Endothelial cell (in vitro differentiated cells): Measurements from ENCODE around the gene NCAM2. TPM values are rescaled to one million over a fixed set of nuclear protein-coding genes. Genes with fewer than 3 reads are reported as not detected.

Experiments used
- DNase-seq: peaks from one replicate; pipeline ENCODE4 v3.0.0; 2021; ENCODE audit warnings: low spot score
- H3K27ac Mint-ChIP-seq: one replicate; pipeline ENCODE4 v1.8.0; 2021; ENCODE audit warnings: mixed read lengths, inconsistent platforms; ENCODE audit not compliant: unreplicated experiment
- H3K27me3 Mint-ChIP-seq: one replicate; pipeline ENCODE4 v1.8.0; 2021; ENCODE audit warnings: mild to moderate bottlenecking, moderate library complexity, mixed read lengths, inconsistent platforms; ENCODE audit not compliant: unreplicated experiment
- H3K36me3 Mint-ChIP-seq: one replicate; pipeline ENCODE4 v1.8.0; 2021; ENCODE audit warnings: mild to moderate bottlenecking, low read depth, mixed read lengths, inconsistent platforms; ENCODE audit not compliant: unreplicated experiment
- H3K4me1 Mint-ChIP-seq: one replicate; pipeline ENCODE4 v1.8.0; 2021; ENCODE audit warnings: mild to moderate bottlenecking, mixed read lengths, inconsistent platforms; ENCODE audit not compliant: unreplicated experiment
- H3K4me3 Mint-ChIP-seq: one replicate; pipeline ENCODE4 v1.8.0; 2021; ENCODE audit warnings: mild to moderate bottlenecking, mixed read lengths, inconsistent platforms; ENCODE audit not compliant: unreplicated experiment
- H3K9me3 Mint-ChIP-seq: one replicate; pipeline ENCODE4 v1.8.0; 2021; ENCODE audit warnings: mixed read lengths, inconsistent platforms; ENCODE audit not compliant: unreplicated experiment
- total RNA-seq: library from RNA; stranded (reverse); fragmentation: NEBNext Ultra II Directional; extraction: Animal tissue kit (Norgen Biotek cat#: 25700); gene quantifications from one replicate; pipeline ENCODE4 v1.2.1, GENCODE V29; 2021; ENCODE audit not compliant: unreplicated experiment
- TF ChIP-seq, protein P1 (sequence below): fragments of 200-600 bp; sonication (generic); IDR thresholded peaks from one replicate; pipeline ENCODE4 v1.5.0; 2021; ENCODE audit warnings: antibody characterized with exemption; ENCODE audit not compliant: unreplicated experiment

NCAM2 gene
- total RNA-seq, 1 donor from 2014 or later = 0.64 TPM

DNA sequence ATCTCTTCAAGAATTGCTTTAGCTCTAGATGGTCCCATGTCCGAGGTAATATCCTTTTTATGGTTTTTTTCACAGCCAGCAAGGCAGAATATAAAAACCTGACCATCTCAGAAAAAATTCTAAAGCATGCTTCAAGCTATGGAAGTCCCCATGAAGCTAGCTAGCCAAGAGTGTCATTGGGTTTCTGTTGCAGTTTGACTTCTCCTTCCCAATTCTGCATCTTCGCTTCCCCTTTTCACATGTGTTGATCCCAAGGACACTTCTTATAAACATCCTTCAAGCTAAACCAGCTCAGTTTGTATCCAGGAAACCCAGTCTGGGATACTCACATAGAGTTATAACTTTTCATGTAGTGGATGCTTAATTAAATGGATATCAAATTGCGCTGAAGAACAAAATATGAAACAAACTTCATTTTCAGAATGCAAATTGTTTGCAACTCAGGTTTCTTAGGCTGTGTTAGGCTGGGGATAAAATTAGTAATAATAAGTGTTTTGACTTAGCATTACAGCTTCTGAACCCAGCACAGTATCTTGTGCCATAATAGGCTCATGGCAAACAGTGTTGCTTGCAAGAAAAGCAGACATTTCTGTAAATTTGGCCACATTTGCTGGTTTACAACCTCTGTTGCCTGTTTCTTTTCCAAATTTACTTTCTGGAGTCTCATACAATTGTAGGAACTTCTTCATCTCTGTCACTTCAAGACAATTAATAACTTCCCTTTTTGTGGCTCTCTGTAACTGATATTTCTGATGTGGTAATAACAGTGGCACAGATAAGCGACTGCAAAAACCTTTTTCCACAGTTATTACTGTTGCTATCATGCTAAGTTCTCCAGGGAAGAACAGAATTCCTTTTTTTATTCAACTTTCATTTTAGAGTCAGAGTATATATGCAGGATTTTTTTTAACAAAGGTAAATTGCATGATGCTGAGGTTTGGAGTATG lies 53.2 kb downstream of the NCAM2 start:
- H3K4me1 Mint-ChIP-seq = no peaks in the 10 kb centered on the region
- no peak overlapping the region for H3K4me3 Mint-ChIP-seq
- no peak for DNase-seq
- no peaks in the 10 kb centered on the region for H3K27me3 Mint-ChIP-seq
- TF ChIP-seq, protein P1, sequence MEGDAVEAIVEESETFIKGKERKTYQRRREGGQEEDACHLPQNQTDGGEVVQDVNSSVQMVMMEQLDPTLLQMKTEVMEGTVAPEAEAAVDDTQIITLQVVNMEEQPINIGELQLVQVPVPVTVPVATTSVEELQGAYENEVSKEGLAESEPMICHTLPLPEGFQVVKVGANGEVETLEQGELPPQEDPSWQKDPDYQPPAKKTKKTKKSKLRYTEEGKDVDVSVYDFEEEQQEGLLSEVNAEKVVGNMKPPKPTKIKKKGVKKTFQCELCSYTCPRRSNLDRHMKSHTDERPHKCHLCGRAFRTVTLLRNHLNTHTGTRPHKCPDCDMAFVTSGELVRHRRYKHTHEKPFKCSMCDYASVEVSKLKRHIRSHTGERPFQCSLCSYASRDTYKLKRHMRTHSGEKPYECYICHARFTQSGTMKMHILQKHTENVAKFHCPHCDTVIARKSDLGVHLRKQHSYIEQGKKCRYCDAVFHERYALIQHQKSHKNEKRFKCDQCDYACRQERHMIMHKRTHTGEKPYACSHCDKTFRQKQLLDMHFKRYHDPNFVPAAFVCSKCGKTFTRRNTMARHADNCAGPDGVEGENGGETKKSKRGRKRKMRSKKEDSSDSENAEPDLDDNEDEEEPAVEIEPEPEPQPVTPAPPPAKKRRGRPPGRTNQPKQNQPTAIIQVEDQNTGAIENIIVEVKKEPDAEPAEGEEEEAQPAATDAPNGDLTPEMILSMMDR = no peak
- H3K27ac Mint-ChIP-seq = no peak overlapping the region
- H3K36me3 Mint-ChIP-seq = no peaks in the 10 kb centered on the region
- H3K9me3 Mint-ChIP-seq = no peaks in the 10 kb centered on the region

DNA sequence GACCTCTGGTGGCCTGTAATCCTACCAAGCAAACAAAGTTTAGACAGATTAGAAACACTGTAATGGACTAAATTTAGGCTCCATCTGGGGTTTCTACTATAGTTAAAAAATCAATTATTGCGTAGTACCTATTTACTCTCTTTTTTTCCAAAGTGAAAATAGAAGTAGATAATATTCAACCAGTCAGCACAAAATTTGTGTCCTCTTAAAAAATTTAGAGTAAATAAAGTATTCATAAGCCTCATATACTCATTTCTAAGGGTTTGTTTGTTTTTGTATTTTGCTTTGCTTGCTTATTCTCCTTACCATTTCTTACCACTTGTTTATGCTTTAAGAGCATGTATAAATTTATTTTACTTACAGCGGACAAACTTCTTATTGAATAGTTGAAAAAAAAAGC lies 54.5 kb downstream of the NCAM2 start:
- no peak overlapping the region for H3K27ac Mint-ChIP-seq
- H3K36me3 Mint-ChIP-seq = no peaks in the 10 kb centered on the region
- H3K4me3 Mint-ChIP-seq = no peak overlapping the region
- no peaks in the 10 kb centered on the region for H3K9me3 Mint-ChIP-seq
- no peak for DNase-seq
- TF ChIP-seq, protein P1 = no peak
- no peaks in the 10 kb centered on the region for H3K27me3 Mint-ChIP-seq
- no peaks in the 10 kb centered on the region for H3K4me1 Mint-ChIP-seq

DNA sequence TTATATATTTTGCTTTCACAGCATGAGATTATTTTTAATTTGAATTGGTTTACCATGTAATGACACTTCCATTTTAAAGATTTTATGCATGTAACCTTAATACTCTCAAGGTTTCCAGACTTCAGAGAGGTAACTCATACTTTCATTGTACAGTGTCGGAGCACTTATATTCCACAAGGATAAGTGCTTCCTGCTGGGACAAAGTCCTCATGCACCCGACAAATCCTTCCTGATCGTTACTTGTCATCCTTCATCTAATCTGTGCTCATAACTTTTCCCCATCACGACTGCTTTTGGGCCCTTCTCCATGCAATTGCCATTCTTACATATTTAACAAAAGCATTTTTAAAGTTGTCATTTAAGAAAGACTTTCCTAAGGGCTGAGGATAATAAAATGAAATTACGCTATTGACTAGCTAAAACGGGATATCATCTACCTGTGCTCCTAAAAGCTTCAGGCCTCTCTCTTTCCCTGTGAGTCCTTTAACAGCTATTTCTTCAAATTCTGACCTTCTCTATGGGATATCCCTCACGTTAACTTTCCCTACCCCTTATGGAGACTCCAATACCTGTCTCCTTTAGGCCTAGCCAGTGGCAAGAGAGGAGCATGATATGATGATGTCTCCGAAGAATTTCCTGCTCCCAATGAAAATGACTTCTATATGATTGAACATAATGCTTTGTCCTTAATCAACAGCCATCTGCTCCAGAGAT lies 59.3 kb downstream of the NCAM2 start:
- H3K36me3 Mint-ChIP-seq = no peaks in the 10 kb centered on the region
- no peak overlapping the region for H3K27ac Mint-ChIP-seq
- TF ChIP-seq, protein P1 = no peak
- no peak overlapping the region for H3K4me3 Mint-ChIP-seq
- H3K4me1 Mint-ChIP-seq = no peaks in the 10 kb centered on the region
- DNase-seq = no peak
- H3K27me3 Mint-ChIP-seq = no peaks in the 10 kb centered on the region
- H3K9me3 Mint-ChIP-seq = no peaks in the 10 kb centered on the region

DNA sequence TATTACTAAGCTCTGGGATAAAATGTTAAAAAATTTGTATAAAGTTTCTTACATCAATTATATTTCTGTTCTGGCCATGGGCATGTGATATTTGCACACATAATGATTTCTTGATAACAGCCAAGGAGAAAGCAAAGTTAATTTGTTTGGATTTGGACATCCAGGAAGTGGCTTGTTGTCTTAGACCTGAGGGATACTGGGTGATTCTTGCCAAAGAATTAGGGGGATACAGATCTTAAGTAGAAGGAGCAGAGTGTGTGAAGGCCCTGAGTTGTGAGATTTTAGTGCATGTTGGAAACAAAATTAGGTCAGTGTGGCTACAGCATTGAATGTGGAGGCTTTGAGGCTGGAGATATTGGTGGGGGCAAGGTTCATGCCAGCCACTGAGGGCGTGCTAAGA lies 65.6 kb downstream of the NCAM2 start:
- no peaks in the 10 kb centered on the region for H3K4me1 Mint-ChIP-seq
- TF ChIP-seq, protein P1 = no peak
- DNase-seq = no peak
- no peaks in the 10 kb centered on the region for H3K9me3 Mint-ChIP-seq
- H3K27ac Mint-ChIP-seq = no peak overlapping the region
- H3K4me3 Mint-ChIP-seq = no peak overlapping the region
- H3K27me3 Mint-ChIP-seq = no peaks in the 10 kb centered on the region
- H3K36me3 Mint-ChIP-seq = no peaks in the 10 kb centered on the region

DNA sequence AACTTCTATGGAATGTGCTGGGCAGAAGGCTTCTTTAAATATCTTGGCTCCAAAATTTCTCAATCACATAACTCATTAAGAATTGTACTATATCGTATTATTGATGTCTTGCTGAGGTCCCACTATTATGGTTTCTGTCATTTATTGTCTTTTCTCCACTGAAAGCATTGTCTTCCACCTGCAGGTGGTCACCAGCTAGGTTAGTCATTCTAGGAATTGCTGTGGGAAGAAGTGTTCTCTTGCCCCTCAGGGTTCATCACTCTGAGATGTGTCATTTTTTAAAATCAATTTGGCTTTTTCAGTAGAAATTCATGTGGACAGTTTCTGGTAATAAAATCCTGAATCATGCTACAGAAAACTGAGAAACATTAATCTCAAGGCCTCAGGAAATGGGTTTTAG lies 66.1 kb downstream of the NCAM2 start:
- Mint-ChIP-seq H3K9me3 (no peaks in the 10 kb centered on the region), H3K27me3 (no peaks in the 10 kb centered on the region), H3K27ac (no peak overlapping the region), H3K4me3 (no peak overlapping the region), H3K4me1 (no peaks in the 10 kb centered on the region), H3K36me3 (no peaks in the 10 kb centered on the region)
- DNase-seq = no peak
- TF ChIP-seq, protein P1 = no peak
